GM21825 (cell line): ENCODE measurements around the gene ZNF213.
A peak's percentile ranks its signal among the peaks of the same experiment; 100 is the strongest.

Experiments used
- ATAC-seq: cut with Tn5 transposase; IDR thresholded peaks from one replicate; pipeline ENCODE4 v1.9.1; 2021; ENCODE audit warnings: mild to moderate bottlenecking, moderate library complexity; ENCODE audit not compliant: unreplicated experiment

Gene ZNF213

GRCh38 chr16:3101018-3101840, 33.6 kb upstream of the ZNF213 start:
- ATAC-seq = no peak

GRCh38 chr16:3101841-3102470, 32.9 kb upstream of the ZNF213 start:
- ATAC-seq = no peak

GRCh38 chr16:3106205-3106928, 28.5 kb upstream of the ZNF213 start:
- peak; percentile 78 for ATAC-seq

- no peak for ATAC-seq
Measured at GRCh38 chr16:3112058-3112880, 22.6 kb upstream of the ZNF213 start, which contains the start of gene ZNF205. TSS of gene ZNF205 (plus strand) at chr16:3112586. CDS start at chr16:3113431, 845 bp downstream.

- no peak for ATAC-seq
Measured at GRCh38 chr16:3112881-3113574, 21.8 kb upstream of the ZNF213 start.

- no peak for ATAC-seq
Measured at GRCh38 chr16:3113765-3114479, 20.9 kb upstream of the ZNF213 start.

- no peak for ATAC-seq
Measured at GRCh38 chr16:3115003-3115402, 19.8 kb upstream of the ZNF213 start.

- no peak for ATAC-seq
Measured at GRCh38 chr16:3115561-3115960, 19.3 kb upstream of the ZNF213 start.

- ATAC-seq = no peak
Measured at GRCh38 chr16:3118204-3118790, 16.5 kb upstream of the ZNF213 start.

GRCh38 chr16:3118846-3119245, 16.0 kb upstream of the ZNF213 start:
- ATAC-seq = no peak

GRCh38 chr16:3119286-3119685, 15.5 kb upstream of the ZNF213 start:
- ATAC-seq = no peak

- no peak for ATAC-seq
Measured at GRCh38 chr16:3119701-3120408, 15.0 kb upstream of the ZNF213 start.

- ATAC-seq = no peak
Measured at GRCh38 chr16:3120435-3120834, 14.4 kb upstream of the ZNF213 start.

GRCh38 chr16:3121851-3122467, 12.9 kb upstream of the ZNF213 start:
- no peak for ATAC-seq

GRCh38 chr16:3122926-3123570, 11.8 kb upstream of the ZNF213 start:
- no peak for ATAC-seq

GRCh38 chr16:3123986-3124886, 10.6 kb upstream of the ZNF213 start:
- ATAC-seq = peak; percentile 78

- no peak for ATAC-seq
Measured at GRCh38 chr16:3127745-3128144, 7.1 kb upstream of the ZNF213 start.
